Measurements from ENCODE around the gene WASHC1. TPM values are rescaled to one million over a fixed set of nuclear protein-coding genes. Genes with fewer than 3 reads are reported as not detected.
A peak's percentile ranks its signal among the peaks of the same experiment; 100 is the strongest.
"Not testable (repeated sequence)": the region's sequence is repeated elsewhere in the genome, so short reads cannot be mapped to it uniquely, and the experiment has no call there.

Gene WASHC1
- total RNA-seq, 4 donors from 2014 or later: 9.2 to 23.9 (median 17.2) TPM

- not testable (repeated sequence) for H3K4me3 ChIP-seq, DNase-seq, H3K9me3 ChIP-seq, H3K27me3 ChIP-seq, H3K27ac ChIP-seq, H3K36me3 ChIP-seq, H3K4me1 ChIP-seq
Measured at GRCh38 chr9:41819-42218, 12.6 kb upstream of the WASHC1 start.

GRCh38 chr9:41261-41676 is 12.0 kb upstream of the WASHC1 start:
- not testable (repeated sequence) for H3K4me3 ChIP-seq, H3K27ac ChIP-seq, H3K9me3 ChIP-seq, DNase-seq, H3K4me1 ChIP-seq, H3K36me3 ChIP-seq, H3K27me3 ChIP-seq

GRCh38 chr9:32308-32707 is 3.1 kb upstream of the WASHC1 start:
- DNase-seq, H3K36me3 ChIP-seq, H3K4me3 ChIP-seq, H3K4me1 ChIP-seq, H3K27ac ChIP-seq, H3K27me3 ChIP-seq, H3K9me3 ChIP-seq: not testable (repeated sequence)

GRCh38 chr9:28775-29174 is 481 bp downstream of the WASHC1 start:
- H3K4me3 ChIP-seq: peak overlapping the region in 3 of 4 donors; percentile 31 to 58 (median 44)
- not testable (repeated sequence) for H3K27me3 ChIP-seq, H3K4me1 ChIP-seq, H3K9me3 ChIP-seq, H3K27ac ChIP-seq, H3K36me3 ChIP-seq, DNase-seq

- not testable (repeated sequence) for H3K27me3 ChIP-seq, H3K9me3 ChIP-seq, H3K4me1 ChIP-seq, H3K4me3 ChIP-seq, H3K27ac ChIP-seq, DNase-seq, H3K36me3 ChIP-seq
Measured at GRCh38 chr9:21621-22020, 7.6 kb downstream of the WASHC1 start.

GRCh38 chr9:16875-17274 is 12.4 kb downstream of the WASHC1 start:
- not testable (repeated sequence) for H3K36me3 ChIP-seq, H3K4me3 ChIP-seq, H3K27me3 ChIP-seq, H3K9me3 ChIP-seq, H3K27ac ChIP-seq, H3K4me1 ChIP-seq, DNase-seq

GRCh38 chr9:14129-14809 is 15.0 kb downstream of the WASHC1 start:
- not testable (repeated sequence) for H3K4me1 ChIP-seq, H3K9me3 ChIP-seq, H3K27ac ChIP-seq, H3K4me3 ChIP-seq, H3K36me3 ChIP-seq, H3K27me3 ChIP-seq
- peak in 1 of 3 donors; percentile 15 for DNase-seq

GRCh38 chr9:11206-11605 is 18.1 kb downstream of the WASHC1 start:
- H3K4me3 ChIP-seq: not testable (repeated sequence)

GRCh38 chr9:10653-11053 is 18.6 kb downstream of the WASHC1 start:
- H3K4me1 ChIP-seq, H3K4me3 ChIP-seq, H3K27me3 ChIP-seq, H3K9me3 ChIP-seq, H3K36me3 ChIP-seq, H3K27ac ChIP-seq: not testable (repeated sequence)
- peak in 1 of 3 donors; percentile 66 for DNase-seq

More at GRCh38 chr9:11206-11605, 18.1 kb downstream of the WASHC1 start:
- not testable (repeated sequence) for H3K36me3 ChIP-seq, H3K4me1 ChIP-seq, H3K27me3 ChIP-seq, H3K9me3 ChIP-seq, H3K27ac ChIP-seq
- peak in 2 of 3 donors; percentile 19 to 84 for DNase-seq
- peak in 4 of 6 experiments; percentile 25 to 57 (median 42) for TF ChIP-seq CTCF (IDR thresholded peaks at IDR 0.05)

GRCh38 chr9:10207-10606 is 19.0 kb downstream of the WASHC1 start:
- H3K27ac ChIP-seq, DNase-seq, H3K9me3 ChIP-seq, H3K36me3 ChIP-seq, H3K4me1 ChIP-seq, H3K27me3 ChIP-seq, H3K4me3 ChIP-seq: not testable (repeated sequence)

Other genes with a start within 250 kb of the WASHC1 start
- under 1 TPM in 1 of 4 donors, not detected in 3; 0.54 TPM for gene FOXD4, start 89.0 kb upstream of the WASHC1 start, total RNA-seq
- gene ZNG1A, start 149.6 kb upstream of the WASHC1 start, total RNA-seq: 10 to 100 TPM; 24.3 to 50.3 (median 29.2) TPM
- gene DOCK8, start 185.4 kb upstream of the WASHC1 start, total RNA-seq: 100 to 1,000 TPM in 1 of 4 donors, 10 to 100 TPM in 3; 14.4 to 119 (median 19.9) TPM